Brain microvascular endothelial cell (primary cell): ENCODE results near the gene NPDC1.
"Not testable (repeated sequence)": the region's sequence is repeated elsewhere in the genome, so short reads cannot be mapped to it uniquely, and the experiment has no call there.

ENCODE experiments used
- DNase-seq: peaks from one replicate; pipeline ENCODE4 v3.0.0-alpha.2; 2020
- H3K27ac ChIP-seq: fragments of 250-450 bp; sonication (Bioruptor Pico); 2 replicates; pipeline ENCODE4 v1.5.1; 2020; ENCODE audit warnings: mild to moderate bottlenecking, moderate library complexity
- H3K27me3 ChIP-seq: fragments of 250-450 bp; sonication (Bioruptor Pico); replicated peaks from 2 replicates; pipeline ENCODE4 v1.5.1; 2020; ENCODE audit warnings: mild to moderate bottlenecking
- H3K36me3 ChIP-seq: fragments of 250-450 bp; sonication (Bioruptor Pico); replicated peaks from 2 replicates; pipeline ENCODE4 v1.5.1; 2020; ENCODE audit warnings: mild to moderate bottlenecking
- H3K4me3 ChIP-seq: 2 replicates; pipeline ENCODE4 v1.5.1; 2011; ENCODE audit warnings: low read depth, mild to moderate bottlenecking, control low read depth, low read length, moderate library complexity
- in situ Hi-C: cut with HindIII; loops from 2 replicates; pipeline ENCODE4 v1.10.0; 2017; ENCODE audit warnings: low sequenced_read_pairs, low pct_ligation_motif_present
- TF ChIP-seq, protein P1 (sequence below): IDR thresholded peaks from 2 replicates; pipeline ENCODE4 v1.5.1; 2011; ENCODE audit warnings: low read depth, mild to moderate bottlenecking, moderate library complexity, low read length, control low read depth, inconsistent platforms; ENCODE audit errors: missing control alignments

NPDC1 gene

DNA sequence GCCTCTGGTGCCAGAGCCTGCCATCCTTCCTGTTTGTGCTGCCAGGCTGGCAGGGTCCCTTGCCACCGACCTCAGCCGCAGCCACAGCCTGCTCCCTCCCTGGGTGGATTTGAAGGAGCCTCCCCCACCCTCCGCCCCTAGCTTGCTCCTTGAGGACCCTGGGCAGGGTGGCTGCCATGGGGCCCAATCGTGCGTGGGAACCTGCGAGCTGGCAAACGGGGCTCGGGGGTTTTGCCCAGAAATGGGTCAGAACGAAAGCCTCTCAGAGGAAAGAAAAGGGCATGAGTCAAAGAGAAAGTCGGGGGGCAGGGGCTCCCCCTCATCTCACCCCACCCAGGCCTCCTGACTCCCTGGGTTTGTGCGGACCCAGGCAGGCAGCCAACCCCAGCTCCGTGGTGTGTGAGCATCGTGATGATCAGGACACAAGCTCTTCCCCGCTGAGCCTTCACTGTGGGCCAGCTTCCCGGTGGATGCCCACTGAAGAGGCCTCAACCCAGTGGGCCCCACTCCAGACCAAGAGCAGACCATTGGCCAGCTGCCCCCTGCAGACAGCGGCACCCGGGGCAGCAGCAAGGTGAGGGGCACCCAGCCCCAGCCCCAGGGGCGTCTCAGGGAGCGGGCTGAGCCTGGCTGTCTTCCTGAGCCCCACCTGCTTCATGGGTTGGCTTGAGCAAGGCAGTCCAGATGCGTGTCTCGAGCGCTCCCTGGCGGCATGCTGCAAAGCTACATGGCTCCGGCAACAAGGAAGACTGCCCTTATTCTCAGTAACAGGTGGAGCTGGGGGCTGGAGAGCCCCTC lies 11.1 kb downstream of the NPDC1 start:
- in situ Hi-C loops: loop anchor here (25.0 kb wide), 2 partner anchors 98 to 223 kb away; partner anchors contain the start of genes C8G, FBXW5 and RABL6

DNA sequence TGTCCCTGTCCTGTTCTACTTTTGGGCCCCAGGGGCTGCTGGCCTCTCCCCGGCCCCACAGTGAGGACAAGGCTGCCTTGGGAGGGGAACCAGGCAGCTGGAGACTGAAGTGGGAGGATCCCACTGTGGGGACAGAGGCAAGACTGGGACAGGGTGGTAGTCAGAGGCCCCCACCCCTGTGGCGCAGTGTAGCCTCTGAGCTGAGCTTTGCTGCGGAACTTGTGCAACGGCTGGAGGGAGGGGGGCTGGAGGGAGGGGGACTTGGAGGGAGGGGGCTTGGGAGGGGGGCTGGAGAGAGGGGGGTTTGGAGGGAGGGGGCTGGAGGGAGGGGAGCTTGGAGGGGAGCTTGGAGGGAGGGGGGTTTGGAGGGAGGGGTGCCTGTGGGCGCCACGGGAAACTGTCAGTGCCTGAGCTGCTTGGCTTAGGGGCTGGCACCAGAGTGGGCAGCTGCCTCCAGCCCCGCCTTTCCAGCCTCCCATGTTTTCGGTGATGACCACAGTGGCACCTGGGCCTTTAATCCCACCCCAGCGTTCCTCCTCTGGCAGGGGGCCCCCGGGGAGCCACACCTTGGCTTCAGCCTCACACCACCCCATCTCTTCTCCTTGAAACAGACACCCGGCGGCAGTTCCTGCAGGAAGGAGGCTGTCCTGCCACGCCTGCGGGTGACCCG lies 11.8 kb downstream of the NPDC1 start:
- no peak overlapping the region for H3K27ac ChIP-seq
- TF ChIP-seq, protein P1, sequence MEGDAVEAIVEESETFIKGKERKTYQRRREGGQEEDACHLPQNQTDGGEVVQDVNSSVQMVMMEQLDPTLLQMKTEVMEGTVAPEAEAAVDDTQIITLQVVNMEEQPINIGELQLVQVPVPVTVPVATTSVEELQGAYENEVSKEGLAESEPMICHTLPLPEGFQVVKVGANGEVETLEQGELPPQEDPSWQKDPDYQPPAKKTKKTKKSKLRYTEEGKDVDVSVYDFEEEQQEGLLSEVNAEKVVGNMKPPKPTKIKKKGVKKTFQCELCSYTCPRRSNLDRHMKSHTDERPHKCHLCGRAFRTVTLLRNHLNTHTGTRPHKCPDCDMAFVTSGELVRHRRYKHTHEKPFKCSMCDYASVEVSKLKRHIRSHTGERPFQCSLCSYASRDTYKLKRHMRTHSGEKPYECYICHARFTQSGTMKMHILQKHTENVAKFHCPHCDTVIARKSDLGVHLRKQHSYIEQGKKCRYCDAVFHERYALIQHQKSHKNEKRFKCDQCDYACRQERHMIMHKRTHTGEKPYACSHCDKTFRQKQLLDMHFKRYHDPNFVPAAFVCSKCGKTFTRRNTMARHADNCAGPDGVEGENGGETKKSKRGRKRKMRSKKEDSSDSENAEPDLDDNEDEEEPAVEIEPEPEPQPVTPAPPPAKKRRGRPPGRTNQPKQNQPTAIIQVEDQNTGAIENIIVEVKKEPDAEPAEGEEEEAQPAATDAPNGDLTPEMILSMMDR: no peak
- DNase-seq: no peak
- in situ Hi-C loops: loop anchor here (25.0 kb wide), 2 partner anchors 97 to 222 kb away; partner anchors contain the start of genes C8G, FBXW5 and RABL6
- peaks cover 7% of the 10 kb centered on the region for H3K36me3 ChIP-seq
- no peak overlapping the region for H3K4me3 ChIP-seq
- no peaks in the 10 kb centered on the region for H3K27me3 ChIP-seq

More for the DNA sequence above, 11.1 kb downstream of the NPDC1 start:
- Histone ChIP-seq H3K27ac (no peak overlapping the region), H3K4me3 (no peak overlapping the region), H3K27me3 (no peaks in the 10 kb centered on the region), H3K36me3 (peaks cover 14% of the 10 kb centered on the region)
- peak; percentile 68 for DNase-seq
- TF ChIP-seq, protein P1: peak; percentile 98

DNA sequence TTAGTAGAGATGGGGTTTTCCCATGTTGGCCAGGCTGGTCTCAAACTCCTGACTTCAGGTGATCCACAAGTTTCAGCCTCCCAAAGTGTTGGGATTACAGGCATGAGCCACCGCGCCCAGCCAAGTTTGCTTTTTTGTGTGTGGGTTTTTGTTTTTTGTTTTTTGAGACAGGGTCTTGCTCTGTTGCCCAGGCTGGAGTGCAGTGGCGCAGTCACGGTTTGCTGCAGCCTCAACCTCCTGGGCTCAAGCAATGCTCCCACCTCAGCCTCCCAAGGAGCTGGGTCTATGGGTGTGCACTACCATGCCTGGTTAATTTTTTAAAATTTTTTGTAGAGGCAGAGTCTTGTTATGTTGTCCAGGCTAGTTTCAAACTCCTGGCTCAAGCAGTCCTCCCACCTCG lies 12.5 kb downstream of the NPDC1 start:
- in situ Hi-C loops: loop anchor here (25.0 kb wide), 2 partner anchors 96 to 221 kb away; partner anchors contain the start of genes C8G, FBXW5 and RABL6
- not testable (repeated sequence) for DNase-seq, H3K27ac ChIP-seq, H3K36me3 ChIP-seq, H3K27me3 ChIP-seq, H3K4me3 ChIP-seq

DNA sequence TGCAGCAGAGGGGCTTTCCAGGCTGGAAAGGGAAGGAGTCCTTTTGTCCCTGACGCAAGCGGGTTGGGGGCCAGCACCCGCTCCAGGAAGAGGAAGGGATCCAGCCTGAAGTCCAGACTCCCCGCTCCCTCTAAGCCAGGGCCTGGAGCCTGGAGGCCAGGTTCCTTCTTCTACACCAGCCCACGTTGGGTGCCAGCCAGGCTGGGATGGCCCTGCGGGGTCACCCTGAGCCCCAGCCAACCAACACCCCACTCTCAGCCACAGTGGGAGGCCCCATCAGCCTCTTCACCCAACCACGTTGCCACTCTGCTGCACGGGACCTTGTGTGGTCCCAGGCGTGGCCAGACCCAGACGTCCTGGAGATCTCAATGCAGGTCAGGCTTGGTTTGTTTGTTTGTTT lies 13.1 kb downstream of the NPDC1 start:
- Histone ChIP-seq H3K36me3 (no peaks in the 10 kb centered on the region), H3K27me3 (no peaks in the 10 kb centered on the region), H3K27ac (no peak overlapping the region), H3K4me3 (no peak overlapping the region)
- DNase-seq: no peak
- TF ChIP-seq, protein P1: no peak
- in situ Hi-C loops: loop anchor here (25.0 kb wide), 2 partner anchors 96 to 221 kb away; partner anchors contain the start of genes C8G, FBXW5 and RABL6

DNA sequence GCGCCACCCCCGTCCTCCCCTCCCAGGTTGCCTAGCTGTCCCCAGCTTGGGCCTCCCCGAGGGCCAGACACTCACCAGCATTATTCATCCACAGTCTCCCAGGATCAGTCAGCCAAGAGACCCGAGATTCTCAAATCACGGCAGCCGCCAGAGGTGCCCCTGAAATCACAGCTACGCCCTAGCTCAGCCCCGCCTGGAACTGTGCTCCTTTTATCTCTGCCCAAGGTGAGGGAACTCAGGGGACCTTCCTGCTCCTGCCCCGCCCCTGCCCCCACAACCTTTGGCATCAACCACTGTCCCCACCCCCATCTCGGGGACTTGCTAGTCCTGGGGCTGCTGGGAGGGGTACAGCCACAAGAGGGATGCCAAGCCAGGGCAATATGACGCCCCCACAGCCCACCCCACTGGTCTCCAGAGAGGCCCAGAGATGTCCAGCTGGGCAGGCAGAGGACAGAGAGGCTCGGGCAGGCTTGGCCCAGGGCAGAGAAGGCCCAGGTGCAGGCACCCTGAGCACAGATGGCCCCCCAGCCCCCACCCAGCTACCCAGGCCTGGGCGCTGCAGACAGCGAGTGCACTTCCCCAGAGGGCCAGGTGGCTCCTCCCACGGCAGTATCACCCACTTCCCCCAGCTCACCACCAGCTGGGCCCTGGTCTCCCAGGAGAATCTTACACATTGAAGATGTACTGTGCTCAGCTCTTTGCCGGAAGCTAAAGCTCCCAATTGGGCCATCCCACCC lies 13.9 kb downstream of the NPDC1 start, which contains the start of gene FUT7:
TSS of gene FUT7 (minus strand) at position 185 of the 737 bp plus-strand sequence. CDS start at position 88, 97 bp downstream.
- H3K27ac ChIP-seq: no peak within 1 kb of the TSS
- no peaks in the 10 kb centered on the region for H3K27me3 ChIP-seq
- TF ChIP-seq, protein P1: no peak
- in situ Hi-C loops: loop anchor here (25.0 kb wide), 2 partner anchors 95 to 220 kb away; partner anchors contain the start of genes C8G, FBXW5 and RABL6
- no peak within 1 kb of the TSS for H3K4me3 ChIP-seq
- DNase-seq: no peak
- no peaks in the 10 kb centered on the region for H3K36me3 ChIP-seq
